ENCODE data around the gene RASAL2.
"Not testable (repeated sequence)": the region's sequence is repeated elsewhere in the genome, so short reads cannot be mapped to it uniquely, and the experiment has no call there.

The RASAL2 gene

GRCh38 chr1:178500091-178500770 lies 406.3 kb downstream of the RASAL2 start:
- DNase-seq = no peak

GRCh38 chr1:178500936-178501554 lies 407.1 kb downstream of the RASAL2 start:
- no peak for DNase-seq

GRCh38 chr1:178501705-178502329 lies 407.9 kb downstream of the RASAL2 start:
- peak; percentile 41 for DNase-seq

GRCh38 chr1:178502330-178502714 lies 408.4 kb downstream of the RASAL2 start:
- DNase-seq = no peak

GRCh38 chr1:178502856-178503255 lies 409.0 kb downstream of the RASAL2 start:
- no peak for DNase-seq

- DNase-seq = not testable (repeated sequence)
These were observed 409.4 kb downstream of the RASAL2 start for GRCh38 chr1:178503316-178503715.

GRCh38 chr1:178503849-178504248 lies 409.9 kb downstream of the RASAL2 start:
- no peak for DNase-seq

GRCh38 chr1:178504286-178504685 lies 410.4 kb downstream of the RASAL2 start:
- no peak for DNase-seq

GRCh38 chr1:178506177-178506576 lies 412.3 kb downstream of the RASAL2 start:
- no peak for DNase-seq

- no peak for DNase-seq
These were observed 412.8 kb downstream of the RASAL2 start for GRCh38 chr1:178506669-178507068.

- DNase-seq = no peak
These were observed 415.6 kb downstream of the RASAL2 start for GRCh38 chr1:178509414-178510007.

- DNase-seq = no peak
These were observed 416.3 kb downstream of the RASAL2 start for GRCh38 chr1:178510155-178510554.

- DNase-seq = no peak
These were observed 418.8 kb downstream of the RASAL2 start, which contains the start of gene TEX35 for GRCh38 chr1:178512566-178513277. TEX35 (plus strand) TSS chr1:178513109; CDS start chr1:178513189, 80 bp downstream.

- peak; percentile 9 for DNase-seq
These were observed 419.5 kb downstream of the RASAL2 start for GRCh38 chr1:178513278-178513983.

GRCh38 chr1:178516110-178516509 lies 422.2 kb downstream of the RASAL2 start:
- DNase-seq = no peak

GRCh38 chr1:178518894-178519293 lies 425.0 kb downstream of the RASAL2 start:
- DNase-seq = no peak

GRCh38 chr1:178520803-178521202 lies 426.9 kb downstream of the RASAL2 start:
- no peak for DNase-seq

- DNase-seq = no peak
These were observed 427.3 kb downstream of the RASAL2 start for GRCh38 chr1:178521241-178521640.

GRCh38 chr1:178527117-178527516 lies 433.2 kb downstream of the RASAL2 start:
- no peak for DNase-seq

GRCh38 chr1:178528228-178528952 lies 434.5 kb downstream of the RASAL2 start:
- DNase-seq = peak; percentile 75

GRCh38 chr1:178528953-178529335 lies 435.0 kb downstream of the RASAL2 start:
- peak; percentile 66 for DNase-seq
